HG03066 (cell line): ENCODE measurements around the gene DYNLT5.
A peak's percentile ranks its signal among the peaks of the same experiment; 100 is the strongest.

ENCODE experiments used
- ATAC-seq: cut with Tn5 transposase; IDR thresholded peaks from one replicate; pipeline ENCODE4 v1.9.1; 2021; ENCODE audit warnings: low read depth; ENCODE audit not compliant: unreplicated experiment

Gene DYNLT5

GRCh38 chr1:66747501-66747900, 4.8 kb upstream of the DYNLT5 start:
- no peak for ATAC-seq

DNA sequence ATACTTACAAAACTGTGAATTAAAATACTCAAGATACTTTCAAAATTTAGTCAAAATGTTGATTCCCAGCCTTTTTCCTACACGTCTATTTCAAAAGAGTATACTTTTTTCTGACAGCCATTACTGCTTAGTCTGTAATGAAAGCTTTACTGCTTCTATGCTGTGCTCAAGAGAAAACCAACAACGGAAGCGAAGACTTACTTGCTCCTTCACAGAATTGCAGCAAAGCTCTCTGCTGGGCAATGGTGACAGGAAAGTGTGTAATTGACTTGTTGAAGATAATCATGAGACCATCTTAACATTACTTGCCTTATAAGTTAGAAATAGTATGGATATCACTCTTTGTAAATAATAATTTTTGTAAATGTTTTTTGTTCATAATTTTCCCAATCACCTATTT, 1.7 kb upstream of the DYNLT5 start:
- ATAC-seq, result no peak

DNA sequence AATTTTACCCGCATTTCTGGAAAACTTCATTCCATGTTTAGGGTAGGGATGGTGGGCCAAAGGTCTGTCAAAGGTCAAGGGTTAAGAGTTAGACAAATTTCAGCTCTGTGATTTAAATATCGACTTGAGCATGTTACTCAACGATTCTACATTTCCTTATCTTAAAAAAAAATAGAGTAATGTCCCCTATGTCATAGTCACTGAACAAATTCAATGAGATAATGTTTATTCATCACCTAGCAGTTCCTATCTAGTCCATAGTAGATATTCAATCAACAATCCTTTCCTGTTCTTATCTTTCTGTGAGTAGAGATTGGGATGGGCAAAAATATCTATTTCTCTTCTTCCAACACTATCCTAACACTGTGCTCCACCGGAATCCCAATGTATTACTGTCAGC, 1.1 kb upstream of the DYNLT5 start:
- no peak for ATAC-seq

GRCh38 chr1:66752671-66753371, 562 bp downstream of the DYNLT5 start:
- ATAC-seq, result no peak

DNA sequence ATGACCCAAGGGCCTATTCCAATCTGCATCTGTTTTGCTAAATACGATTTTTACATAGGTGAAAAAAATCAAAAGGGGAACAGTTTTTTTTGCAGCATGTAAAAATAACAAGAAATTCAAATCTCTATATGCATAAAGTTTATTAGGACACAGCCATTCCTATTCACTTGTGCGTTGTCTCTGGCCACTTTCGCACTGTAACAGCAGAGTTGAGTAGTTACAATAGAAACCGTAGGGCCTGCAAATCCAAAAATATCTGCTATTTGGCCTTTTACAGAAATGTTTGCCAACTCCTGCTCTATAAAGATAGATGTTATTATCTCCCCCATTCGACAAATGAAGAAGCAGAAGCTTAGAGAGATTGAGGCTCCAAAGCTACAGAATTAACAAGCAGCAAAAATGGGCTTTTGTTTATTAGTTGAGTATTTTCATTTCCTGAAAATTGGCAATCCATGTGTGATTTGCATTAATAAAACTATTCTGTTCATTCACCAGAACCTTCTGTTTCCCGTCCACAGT, 5.5 kb downstream of the DYNLT5 start:
- no peak for ATAC-seq

DNA sequence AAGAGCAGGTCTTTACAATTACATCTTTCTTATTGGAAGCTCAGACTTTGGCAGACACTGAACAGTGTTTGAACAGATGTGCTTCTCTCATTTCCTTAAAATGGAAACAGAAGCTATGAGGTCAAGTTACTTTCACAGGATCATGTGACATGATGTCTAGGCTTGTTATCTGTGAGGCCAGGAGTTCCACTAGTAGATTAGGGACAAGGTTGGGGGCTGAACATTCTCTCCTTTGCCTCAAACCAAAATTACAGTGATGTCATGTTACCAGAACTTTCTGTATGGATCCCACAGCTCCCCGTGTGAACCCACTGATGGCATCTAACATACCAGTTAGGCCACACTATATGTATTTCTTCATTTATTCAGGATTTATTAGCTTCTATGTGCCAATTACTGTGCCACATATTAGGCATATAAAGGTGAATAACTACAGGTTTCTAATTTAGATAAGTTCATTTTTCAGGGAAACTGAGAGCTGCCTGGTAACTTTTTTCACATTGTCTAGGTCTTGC, 6.0 kb downstream of the DYNLT5 start:
- ATAC-seq, result peak; percentile 100

DNA sequence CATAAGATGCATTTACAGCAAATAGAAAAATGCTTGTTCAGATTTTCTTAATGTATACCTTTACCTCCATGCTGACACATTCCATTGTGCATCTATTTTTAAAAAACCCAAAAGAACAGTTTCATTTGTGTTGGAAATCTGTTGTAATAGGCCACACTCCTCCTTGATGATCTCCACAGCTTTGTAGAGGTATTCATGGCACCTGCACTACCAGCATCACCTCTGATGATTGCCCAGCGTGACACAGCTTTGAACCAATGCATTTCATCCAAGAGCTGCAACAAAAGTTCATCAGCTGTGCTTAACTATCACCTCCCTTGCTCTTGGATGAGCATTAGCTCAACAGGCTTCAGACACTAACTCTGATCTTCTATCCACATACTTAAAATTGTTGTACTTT, 8.2 kb downstream of the DYNLT5 start:
- ATAC-seq, result no peak

DNA sequence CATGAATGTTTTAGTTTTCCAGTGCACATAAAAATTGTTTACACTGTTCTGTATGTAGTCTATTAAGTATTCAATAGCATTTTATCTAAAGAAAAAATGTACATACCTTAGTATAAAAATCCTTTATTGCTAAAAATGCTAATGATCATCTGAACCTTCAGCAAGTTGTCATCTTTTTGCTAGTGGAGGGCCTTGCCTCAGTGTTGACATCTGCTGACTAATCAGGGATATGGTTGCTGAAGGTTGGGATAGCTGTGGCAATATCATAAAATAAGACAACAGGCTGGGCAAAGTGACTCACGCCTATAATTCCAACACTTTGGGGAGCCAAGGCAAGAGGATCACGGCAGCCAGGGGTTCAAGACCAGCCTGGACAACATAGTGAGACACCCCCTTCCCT, 9.0 kb downstream of the DYNLT5 start:
- no peak for ATAC-seq

- peak; percentile 75 for ATAC-seq
Observed at GRCh38 chr1:66764994-66765578, 12.8 kb downstream of the DYNLT5 start.

DNA sequence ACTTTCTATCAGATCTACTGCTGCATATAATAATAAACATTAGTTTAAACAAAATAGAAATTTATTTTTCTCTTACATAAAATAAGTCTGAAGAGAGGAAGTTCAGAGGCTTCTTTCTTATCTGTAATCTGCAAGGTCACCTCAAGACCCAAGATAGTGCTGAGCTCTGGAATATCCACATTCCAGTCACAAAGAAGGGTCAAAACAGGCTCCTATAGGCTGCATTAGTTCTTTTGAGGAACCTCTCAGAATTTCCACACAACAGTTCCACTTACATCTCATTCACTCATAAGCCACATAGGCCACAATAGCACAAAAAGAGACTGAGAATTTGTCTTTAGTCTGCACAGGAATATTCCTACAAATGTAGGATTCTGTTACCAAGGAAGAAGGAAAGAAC, 15.4 kb downstream of the DYNLT5 start:
- ATAC-seq, result no peak

GRCh38 chr1:66768965-66769364, 16.7 kb downstream of the DYNLT5 start:
- no peak for ATAC-seq

GRCh38 chr1:66769512-66770229, 17.4 kb downstream of the DYNLT5 start:
- ATAC-seq, result no peak

GRCh38 chr1:66770240-66770639, 18.0 kb downstream of the DYNLT5 start:
- no peak for ATAC-seq

DNA sequence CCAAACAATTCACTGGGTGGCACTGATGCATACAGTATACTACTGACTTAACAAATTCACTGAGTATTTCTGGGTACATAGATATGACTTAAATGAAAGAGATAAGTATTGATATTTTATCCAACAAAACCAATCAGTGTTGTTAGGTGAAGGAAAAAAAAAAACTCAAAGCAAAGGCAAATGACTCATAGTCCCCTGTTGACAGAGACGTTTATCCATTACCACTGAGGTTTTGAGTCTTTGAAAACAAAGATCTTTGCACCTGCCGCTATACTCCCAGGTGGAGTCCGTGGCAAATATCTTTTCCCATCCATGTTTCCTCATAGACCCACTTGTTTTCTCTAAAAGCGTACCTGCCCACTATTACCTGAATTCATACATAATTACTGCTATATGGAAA, 18.4 kb downstream of the DYNLT5 start:
- ATAC-seq, result no peak

DNA sequence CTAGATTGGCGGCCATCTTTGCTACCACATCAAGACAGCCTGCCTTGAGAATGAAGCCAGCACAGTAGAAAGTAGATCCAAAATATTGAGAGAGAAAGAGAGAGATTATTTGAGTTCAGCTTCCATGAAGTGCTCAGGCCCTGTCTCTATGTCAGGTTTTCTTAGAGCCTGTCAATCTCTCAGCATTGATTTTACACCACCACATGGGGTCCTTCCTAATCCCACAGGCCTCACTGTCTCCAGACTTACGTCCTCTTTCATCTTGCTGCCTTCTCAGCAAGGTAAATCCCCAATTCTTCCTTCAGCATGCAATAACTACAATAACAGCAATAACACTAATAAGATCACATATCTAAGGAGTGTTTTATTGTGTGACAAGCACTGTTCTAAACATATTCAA, 21.0 kb downstream of the DYNLT5 start:
- no peak for ATAC-seq

GRCh38 chr1:66774438-66774837, 22.2 kb downstream of the DYNLT5 start:
- ATAC-seq, result no peak

DNA sequence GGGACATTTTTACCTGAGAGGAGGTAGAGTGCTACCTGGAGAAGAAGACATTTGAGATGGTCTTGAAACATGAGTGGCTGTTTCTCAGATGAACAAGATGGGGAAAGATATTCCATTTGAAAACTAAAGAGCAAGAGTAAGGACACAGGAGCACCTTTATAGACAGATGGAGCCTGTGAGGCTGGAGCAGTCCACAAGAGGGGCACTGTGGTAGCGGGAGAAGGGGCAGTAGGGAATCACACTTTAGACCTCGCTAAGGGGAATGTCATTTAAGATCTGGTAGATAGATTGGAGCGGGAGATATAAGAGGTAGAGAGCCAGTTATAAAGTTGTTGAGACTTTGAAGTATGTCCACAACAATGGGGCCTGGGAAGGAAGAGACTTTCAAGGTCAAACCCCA, 23.4 kb downstream of the DYNLT5 start:
- ATAC-seq, result no peak

- ATAC-seq, result no peak
Observed at GRCh38 chr1:66777831-66778230, 25.6 kb downstream of the DYNLT5 start.

- ATAC-seq, result no peak
Observed at GRCh38 chr1:66778266-66778665, 26.0 kb downstream of the DYNLT5 start.

DNA sequence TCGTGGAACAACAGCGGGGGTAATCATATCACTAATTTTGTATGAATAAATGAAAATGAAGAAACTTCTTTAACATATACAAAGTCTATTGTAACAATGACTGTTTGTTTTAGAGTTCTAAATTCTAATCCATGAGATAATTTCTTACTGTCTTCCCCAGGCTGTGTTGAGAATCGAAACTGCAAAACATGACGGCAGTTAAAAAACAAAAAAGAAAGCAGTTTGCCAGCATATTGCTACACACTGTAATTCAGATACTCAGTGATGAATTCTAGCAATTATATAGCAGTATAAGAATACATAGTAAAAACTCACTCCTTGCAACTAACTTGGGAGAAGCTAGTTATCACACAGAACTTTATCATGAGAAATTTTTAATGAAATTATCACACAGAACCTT, 26.7 kb downstream of the DYNLT5 start:
- ATAC-seq, result no peak

DNA sequence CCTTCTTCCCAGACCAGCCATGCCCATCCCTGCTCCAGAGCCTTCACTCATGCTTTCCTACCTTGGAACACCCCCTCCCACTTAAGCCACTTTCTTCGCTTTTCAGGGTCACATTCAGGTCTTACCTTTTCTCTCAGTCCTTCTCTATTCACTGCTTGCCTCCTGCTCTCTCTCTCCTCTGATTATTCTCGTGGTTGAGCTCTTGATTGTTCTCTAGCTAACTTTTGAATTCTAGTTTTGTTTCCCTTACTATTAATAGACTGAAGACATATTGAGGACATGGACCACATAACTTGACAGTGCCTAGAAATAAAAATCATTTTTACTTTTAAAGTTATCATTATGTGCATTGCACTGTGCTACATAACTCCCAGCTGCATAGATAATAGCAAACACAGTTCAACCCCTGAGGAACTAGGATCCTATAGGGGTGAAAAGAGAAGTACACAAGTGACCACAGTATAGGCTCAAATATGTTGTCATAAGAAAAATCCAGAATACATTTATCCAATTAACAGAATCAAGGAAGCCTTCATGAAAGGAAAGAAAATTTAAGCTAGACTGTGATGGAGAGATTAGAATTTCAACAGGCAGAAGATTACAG, 27.3 kb downstream of the DYNLT5 start:
- no peak for ATAC-seq
